HTR-8/SVneo (cell line): ENCODE data around the gene TMEM59L.
"Not testable (repeated sequence)": the region's sequence is repeated elsewhere in the genome, so short reads cannot be mapped to it uniquely, and the experiment has no call there.

Experiments
- DNase-seq: peaks from one replicate; pipeline ENCODE4 v3.0.0; 2011; ENCODE audit warnings: low spot score, mixed read lengths; ENCODE audit not compliant: insufficient read length
- FAIRE-seq: peaks from 2 replicates; lab custom pipeline; 2011; peaks lifted over from hg19 to GRCh38; lab: Jason Lieb, UNC

The TMEM59L gene

DNA sequence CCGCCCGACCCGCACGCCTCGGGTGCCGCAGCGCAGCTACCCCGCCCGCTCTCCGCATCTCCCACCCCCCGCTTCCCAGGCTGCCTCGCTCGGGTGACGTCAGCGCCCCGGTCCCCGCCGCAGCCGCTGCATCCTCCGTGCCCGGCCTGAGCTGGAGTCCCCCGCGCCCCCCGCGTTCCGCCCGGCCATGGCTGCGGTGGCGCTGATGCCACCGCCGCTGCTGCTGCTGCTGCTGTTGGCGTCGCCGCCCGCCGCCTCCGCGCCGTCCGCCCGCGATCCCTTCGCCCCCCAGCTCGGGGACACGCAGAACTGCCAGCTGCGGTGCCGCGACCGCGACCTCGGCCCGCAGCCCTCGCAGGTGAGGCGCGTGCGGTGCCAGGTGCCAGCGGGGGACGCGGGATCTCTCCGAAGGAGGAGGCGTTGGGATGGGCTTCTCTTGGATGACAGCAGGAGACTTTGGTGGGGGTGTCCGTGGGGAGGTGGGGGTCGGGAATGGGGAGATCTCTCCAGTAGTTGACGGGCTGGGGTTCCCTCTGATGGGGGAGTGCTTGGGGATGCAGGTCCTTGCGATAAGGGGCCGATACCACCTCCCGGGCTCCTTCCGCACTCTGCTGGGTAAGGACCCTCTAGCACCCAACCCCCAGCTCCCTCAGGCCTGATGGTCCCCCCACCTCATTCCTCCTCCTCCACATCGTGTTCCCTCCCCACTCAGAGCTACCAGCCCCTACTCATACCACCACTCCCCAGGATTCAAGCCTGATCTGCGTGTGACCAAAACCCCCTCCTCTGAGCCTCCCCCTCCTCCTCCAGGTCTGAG lies at the start of gene TMEM59L:
Gene TMEM59L (plus strand): TSS at position 99 of the 817 bp plus-strand sequence. CDS start 89 bp downstream, at position 188.
- FAIRE-seq (peak; percentile 48), DNase-seq (no peak)

DNA sequence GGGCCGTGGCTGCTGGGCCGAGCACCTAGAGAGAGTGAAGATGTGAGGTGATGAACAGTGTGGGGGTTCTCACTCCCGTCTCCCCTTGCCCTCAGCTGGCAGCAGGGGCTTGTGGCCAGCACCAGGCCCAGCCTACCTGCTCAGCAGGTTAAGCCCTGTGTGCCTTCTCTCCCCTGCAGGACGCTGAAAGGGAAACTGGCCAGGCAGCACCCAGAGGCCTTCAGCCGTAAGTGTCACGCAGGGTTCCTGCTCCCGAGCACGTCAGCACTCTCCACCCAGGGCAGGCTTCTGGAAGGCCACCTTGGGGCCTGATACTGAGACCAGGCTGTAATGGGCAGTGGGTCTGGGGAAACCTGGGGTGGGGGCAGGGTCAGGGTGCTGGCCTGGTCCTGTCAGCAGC lies 45.7 kb upstream of the TMEM59L start:
- FAIRE-seq: no peak
- DNase-seq: no peak

DNA sequence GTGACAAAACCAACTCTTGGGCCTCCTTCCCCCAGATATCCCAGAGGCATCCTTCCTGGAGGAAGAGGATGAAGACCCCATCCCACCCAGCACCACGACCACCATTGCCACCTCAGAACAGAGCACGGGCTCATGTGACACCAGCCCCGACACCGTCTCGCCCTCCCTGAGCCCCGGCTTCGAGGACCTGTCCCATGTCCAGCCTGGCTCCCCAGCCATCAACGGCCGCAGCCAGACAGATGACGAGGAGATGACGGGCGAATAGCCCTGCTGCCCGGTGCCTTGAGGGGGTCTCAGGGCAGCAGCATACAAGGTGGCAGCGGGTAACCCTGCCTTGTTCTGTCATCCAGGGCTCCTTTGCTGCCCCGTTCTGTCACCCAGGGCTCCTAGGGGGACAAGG lies 44.3 kb upstream of the TMEM59L start:
- DNase-seq: no peak
- FAIRE-seq: no peak

DNA sequence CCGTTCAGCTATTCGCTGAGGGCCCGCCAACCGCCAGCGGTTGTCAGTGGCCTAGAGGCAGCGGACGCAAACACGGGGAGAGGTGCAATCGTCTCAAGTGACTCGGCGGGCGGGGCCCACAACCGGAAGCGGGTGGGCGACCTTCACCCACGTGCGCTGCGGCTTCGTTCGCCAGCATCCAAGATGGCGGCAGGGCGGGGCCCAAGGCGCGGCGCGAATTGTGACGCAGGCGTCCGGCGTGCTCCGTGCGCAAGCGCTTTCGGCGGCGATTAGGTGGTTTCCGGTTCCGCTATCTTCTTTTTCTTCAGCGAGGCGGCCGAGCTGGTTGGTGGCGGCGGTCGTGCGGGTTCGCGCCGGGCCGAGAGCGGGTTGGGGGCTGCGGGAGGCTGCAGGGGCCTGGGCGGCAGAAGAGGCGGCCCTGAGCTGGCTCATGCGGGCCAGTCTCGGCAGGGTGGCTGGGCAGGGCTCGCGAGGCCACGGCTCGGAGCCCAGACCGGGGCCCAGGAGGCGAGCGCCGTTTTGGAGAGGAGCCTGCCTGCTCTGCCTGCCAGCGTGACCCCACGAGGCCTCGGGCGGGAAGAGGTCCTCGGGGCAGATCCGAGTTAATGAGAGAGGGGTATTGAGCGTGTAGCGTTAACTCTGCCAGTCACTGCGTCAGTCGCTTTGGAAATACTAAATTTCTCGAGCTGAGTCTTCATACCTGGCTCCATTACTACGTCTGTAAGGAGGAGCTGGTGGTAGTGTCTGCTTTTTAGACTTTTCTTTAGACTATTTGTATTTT lies 40.9 kb upstream of the TMEM59L start, which contains the start of gene UBA52:
Gene UBA52 (plus strand): TSS at position 294 of the 781 bp plus-strand sequence. CDS start 1,444 bp downstream, outside the sequence.
- DNase-seq (peak; percentile 94), FAIRE-seq (peak; percentile 97)

DNA sequence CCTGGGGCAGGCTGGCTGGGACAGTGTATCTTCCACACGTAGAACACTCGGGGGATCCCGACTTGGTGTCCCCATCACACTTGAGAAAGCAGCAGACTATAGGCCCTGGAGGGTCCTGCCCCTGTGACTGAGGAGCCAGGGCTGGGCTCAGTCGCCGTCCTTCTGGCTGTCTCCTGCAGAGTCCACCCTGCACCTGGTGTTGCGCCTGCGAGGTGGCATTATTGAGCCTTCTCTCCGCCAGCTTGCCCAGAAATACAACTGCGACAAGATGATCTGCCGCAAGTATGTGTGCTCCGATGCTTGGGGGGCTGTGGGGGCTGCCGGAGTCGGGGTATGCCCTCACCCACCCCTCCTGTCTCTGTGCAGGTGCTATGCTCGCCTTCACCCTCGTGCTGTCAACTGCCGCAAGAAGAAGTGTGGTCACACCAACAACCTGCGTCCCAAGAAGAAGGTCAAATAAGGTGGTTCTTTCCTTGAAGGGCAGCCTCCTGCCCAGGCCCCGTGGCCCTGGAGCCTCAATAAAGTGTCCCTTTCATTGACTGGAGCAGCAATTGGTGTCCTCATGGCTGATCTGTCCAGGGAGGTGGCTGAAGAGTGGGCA lies 37.9 kb upstream of the TMEM59L start:
- FAIRE-seq: no peak
- no peak for DNase-seq

DNA sequence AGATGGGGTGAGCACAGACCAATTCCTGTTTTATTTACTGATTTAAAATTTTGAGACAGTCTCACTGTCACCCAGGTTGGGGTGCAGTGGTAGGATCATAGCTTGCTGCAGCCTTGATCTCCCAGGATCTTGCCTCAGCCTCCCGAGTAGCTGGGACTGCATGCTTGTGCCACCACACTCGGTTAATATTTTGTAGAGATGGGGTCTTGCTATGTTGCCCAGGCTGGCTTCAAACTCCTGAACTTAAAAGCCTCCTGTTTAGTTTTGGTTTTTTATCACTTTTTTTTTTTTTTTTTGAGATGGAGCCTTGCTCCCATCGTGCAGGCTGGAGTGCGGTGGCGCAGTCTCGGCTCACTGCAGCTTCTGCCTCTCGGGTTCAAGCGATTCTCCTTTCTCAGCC lies 36.3 kb upstream of the TMEM59L start:
- DNase-seq: no peak
- FAIRE-seq: peak; percentile 9

DNA sequence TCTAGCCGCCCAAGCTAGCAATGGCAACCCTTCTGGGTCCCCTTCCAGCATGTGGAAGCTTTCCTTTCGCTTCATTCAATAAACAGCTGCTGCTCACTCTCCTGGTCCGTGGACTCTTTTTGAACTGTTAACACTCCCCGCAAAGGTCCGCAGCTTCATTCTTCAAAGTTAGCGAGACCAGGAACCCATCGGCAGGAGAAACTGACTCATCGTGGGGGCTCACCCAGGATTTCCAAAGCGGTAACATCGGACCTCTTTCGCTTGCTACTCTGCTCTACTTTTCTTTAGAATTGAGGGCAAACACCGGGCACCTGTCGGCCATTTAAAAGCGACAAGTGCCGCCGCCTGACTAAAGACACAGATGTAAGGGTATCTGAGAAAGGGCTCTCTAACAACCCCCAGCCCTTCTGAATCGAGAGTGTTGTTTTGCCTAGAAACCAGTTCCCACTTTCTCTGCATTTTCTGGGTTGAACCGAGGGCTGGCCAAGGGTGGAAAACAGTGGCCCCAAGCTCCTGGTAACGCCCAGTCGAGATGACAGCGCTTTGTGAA lies 35.2 kb upstream of the TMEM59L start:
- no peak for DNase-seq
- FAIRE-seq: no peak

DNA sequence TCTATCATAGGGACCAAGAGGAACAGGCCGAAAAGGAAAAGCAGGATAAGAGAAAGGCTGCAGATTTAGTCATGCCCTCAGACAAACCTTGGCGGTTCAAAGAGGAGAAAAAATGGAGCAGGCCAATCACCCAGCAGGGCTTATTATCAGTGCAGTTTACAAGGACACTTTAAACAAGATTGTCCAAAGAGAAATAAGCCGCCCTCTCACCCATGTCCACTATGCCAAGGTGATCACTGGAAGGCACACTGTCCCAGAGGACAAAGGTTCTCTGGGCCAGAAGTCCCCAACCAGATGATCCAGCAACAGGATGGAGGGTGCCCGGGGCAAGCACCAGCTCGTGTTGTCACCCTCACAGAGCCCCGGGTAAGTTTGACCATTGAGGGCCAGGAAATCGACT lies 32.4 kb upstream of the TMEM59L start:
- no peak for FAIRE-seq
- DNase-seq: no peak

DNA sequence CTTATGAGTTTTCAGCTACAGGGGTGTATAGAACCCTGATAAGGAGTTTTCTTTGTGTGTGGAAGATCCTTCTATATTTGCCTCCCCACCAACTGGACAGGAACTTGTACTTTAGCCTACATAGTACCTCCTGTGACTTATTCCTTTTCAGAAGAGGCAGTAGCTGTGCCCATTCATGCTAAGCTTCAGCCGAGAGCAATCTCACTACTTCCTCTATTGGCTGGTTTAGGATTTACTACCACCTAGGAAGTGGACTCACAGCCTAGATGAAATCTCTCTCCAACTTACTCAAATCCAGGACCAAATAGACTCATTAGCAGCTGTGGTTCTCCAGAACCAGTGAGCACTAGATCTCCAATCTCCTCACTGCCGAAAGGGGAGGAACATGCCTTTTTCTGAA lies 26.4 kb upstream of the TMEM59L start:
- no peak for FAIRE-seq
- DNase-seq: no peak

DNA sequence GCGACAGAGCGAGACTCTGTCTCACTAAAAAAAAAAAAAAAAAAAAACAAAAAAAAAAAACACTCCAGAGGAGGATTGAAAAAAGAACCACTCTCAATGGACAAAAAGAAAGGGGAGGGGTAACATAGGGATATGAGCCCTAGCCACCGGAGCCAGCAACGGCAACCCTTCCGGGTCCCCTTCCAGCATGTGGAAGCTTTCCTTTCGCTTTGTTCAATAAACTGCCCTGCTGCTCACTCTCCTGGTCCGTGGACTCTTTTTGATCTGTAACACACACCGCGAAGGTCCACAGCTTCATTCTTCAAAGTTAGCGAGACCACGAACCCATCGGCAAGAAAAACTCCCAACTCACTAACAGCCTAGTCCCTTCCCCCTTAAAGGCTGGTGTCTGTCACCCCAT lies 25.1 kb upstream of the TMEM59L start:
- FAIRE-seq: no peak
- DNase-seq: no peak

DNA sequence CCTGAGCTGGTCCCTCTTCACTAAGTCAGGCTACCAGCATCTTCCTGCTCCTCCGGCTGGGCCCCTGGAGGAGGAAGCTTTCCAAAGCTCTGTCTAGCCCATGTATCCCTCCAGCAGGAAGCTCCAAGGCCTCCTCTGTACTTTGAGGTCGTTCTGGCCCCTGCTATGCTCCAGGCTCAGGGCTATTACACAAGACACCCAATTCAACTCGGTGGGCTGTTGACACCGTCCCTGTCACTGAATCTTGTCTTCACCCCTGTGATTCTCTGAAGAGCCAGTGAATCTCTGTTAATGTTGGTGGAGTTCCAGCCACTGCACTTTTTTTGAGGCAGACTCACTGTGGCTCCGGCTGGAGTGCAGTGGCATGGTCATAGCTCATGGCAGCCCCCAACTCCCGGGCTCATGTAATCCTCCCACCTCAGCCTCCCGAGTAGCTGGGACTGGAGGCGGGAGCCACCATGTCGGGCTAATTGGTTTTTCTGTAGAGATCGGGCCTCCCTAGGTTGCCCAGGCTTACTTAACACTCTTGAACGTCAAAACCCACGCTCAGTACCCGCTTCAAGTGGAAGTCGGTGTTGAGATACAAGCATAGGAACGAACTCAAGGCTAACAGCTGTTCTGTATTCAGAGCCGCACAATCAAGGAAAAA lies 24.6 kb upstream of the TMEM59L start:
- FAIRE-seq (no peak), DNase-seq (no peak)

DNA sequence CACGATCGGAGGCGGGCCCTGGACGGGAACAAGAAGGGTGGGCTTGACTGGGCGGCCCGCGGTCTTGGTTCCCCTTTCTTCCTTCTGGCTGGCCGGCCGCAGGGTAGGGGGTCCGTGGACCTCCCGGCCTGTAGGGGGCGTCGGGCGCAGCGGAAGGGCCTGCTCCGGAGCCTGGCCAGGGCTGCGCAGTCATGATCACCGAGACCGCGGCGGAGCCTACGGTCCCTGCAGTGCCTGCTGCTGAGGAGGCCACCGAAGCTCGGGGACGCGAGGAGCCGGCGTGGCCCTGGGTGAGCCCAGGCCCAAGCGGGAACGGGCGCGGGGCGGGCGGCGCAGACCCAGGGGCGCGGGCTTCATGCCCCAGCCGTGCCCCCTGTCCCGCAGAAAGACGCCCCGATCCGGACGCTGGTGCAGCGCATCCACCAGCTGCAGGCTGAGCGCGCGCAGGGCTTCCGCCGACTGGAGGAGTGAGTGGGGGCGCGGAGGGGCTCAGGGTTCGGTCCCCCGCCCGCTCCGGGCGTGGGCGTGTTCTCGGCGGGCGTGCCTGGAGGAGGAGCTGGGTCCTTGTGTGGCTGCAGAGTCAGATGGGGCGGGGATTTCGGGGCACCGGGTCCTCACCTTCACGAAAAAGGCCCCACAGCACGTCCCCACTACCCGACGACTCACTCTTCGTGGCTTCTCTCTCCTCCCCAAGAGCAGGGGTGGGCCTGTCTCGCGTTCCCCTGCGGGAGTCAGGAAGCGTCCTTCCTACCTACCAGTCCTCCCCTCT lies 23.9 kb upstream of the TMEM59L start, which contains the start of gene REX1BD:
Gene REX1BD (plus strand): TSS at position 188 of the 769 bp plus-strand sequence. CDS start 4 bp downstream, at position 192.
- FAIRE-seq (peak; percentile 73), DNase-seq (peak; percentile 78)

DNA sequence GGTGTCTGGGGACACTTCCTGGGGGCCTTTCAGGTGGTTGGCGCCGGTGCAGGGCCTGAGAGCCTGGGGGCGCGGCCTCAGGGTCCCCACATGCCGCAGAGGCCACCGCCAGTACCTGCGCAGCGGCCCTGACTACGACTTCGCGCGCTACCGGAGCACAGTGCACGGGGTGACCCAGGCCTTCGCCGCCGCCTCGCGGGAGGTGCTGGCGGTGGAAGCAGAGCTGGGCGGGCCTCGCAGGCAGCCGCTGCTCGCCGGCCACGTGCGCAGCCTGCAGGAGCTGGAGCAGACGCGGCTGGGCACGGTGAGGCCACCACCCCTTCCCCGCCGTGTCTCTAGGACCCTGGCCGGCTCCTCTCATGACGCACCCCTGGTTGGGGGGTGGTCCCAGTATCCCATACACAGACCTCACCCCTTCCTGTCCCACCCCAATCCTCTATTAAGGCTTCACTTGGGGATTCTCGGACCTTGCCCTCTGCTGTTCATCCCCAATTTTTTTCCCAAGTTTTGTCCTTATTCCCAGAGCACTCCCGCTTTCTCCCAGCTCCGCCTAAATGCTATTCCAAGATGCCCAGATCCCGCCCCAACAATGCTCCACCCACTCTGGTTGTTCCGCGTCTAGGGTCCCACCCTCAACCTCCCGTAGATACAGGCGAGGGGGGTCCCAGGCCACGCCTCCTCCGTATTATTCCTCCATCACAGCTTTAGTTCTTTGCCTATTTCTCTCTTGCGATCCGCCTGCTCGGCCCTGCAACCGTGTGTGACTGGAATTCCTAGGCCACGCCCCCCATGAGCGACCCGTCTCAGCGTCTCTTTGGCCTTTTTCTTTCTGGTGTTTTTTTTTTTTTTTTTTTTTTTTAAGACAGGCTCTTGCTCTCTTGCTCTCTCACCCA lies 23.0 kb upstream of the TMEM59L start:
- FAIRE-seq (no peak), DNase-seq (no peak)

DNA sequence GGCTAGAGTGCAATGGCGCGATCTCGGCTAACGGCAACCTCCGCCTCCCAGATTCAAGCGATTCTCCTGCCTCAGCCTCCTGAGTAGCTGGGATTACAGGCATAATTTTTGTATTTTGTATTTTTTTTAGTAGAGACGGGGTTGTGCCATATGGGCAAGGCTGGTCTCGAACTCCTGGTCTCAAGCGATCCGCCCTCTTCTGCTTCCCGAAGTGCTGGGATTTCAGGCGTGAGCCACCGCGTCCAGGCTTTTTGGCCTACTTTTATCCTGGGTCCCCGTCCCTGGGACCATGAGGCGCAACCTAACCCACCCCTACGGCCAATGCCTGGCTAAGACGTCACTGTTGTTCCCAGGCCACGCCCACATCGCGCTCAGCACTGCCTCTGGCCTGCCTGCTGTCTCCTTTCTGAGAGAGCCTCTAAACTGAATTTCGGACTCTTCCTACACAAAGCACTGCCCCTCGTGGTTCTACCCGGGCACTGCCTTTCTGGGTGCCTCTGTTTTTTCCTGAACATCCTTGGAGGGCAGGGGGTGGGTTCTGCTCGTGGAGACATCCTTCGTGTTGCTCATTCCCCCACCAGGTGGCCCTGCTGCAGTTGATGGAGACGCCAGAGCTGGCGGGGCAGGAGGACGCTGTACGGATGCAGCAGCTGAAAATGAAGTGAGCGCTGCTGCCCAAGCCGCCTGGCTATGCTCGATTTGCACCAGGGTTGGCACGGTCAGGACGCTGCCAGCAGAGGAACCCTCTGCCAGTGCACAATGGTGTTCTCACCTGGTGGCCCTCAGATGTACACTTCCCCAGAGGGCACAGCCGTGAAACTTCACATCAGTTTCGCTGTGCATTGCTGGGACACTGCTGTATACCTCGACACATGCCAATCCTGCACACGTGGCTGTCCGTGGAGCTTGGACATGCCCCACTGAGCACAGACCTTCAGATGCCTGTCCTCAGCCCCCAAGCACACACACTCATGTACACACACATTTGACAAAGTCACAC lies 22.1 kb upstream of the TMEM59L start:
- DNase-seq: no peak
- no peak for FAIRE-seq

DNA sequence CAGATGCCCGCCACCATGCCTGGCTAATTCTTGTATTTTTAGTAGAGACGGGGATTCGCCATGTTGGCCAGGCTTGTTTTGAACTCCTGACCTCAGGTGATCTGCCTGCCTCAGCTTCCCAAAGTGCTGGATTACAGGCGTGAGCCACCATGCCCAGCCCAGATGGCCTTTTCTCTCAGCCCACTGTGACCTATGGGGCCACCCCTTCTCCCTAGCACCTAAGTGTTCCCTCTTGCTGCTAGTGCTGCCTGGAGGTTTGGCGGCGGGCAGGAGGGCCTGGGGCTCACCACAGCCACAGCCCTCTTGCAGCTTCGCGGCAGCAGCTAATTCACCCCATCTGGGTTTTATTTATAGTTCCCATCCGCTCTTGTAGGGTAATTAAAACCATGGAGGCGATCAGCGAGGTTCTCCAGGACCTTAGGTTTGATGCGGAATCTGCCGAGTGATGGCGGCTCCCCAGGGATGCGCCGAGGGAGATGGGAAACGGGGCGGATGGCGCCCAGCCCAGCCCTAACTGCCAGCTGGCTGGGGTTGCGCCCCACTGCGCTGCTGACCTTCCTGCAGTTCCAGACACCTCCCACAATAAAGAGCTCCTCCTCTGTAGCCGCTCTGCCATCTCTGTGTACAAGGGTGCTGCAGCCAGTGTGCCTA lies 20.8 kb upstream of the TMEM59L start:
- FAIRE-seq: no peak
- DNase-seq: no peak

DNA sequence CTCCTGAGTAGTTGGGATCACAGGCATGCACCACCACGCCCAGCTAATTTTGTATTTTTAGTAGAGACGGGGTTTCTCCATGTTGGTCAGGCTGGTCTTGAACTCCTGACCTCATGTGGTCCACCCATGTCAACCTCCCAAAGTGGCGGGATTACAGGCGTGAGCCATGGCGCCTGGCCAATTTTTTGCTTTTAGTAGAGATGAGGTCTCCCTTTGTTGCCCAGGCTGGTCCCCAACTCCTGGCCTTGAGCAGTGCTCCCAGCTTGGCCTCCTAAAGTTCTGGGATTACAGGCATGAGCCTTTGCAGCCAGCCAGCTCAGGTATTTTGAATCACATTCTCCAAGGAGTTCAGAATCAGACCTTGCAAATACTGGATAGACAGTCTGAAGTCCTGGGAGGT lies 19.9 kb upstream of the TMEM59L start:
- FAIRE-seq, DNase-seq: not testable (repeated sequence)
